ENCODE measurements around the gene CRYAA.
"Not testable (repeated sequence)": the region's sequence is repeated elsewhere in the genome, so short reads cannot be mapped to it uniquely, and the experiment has no call there.

Gene CRYAA, protein sequence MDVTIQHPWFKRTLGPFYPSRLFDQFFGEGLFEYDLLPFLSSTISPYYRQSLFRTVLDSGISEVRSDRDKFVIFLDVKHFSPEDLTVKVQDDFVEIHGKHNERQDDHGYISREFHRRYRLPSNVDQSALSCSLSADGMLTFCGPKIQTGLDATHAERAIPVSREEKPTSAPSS

GRCh38 chr21:43168708-43169107 is at the start of gene CRYAA:
CRYAA (plus strand) TSS chr21:43169008; CDS start chr21:43169100, 92 bp downstream.
- DNase-seq, result not testable (repeated sequence)

DNA sequence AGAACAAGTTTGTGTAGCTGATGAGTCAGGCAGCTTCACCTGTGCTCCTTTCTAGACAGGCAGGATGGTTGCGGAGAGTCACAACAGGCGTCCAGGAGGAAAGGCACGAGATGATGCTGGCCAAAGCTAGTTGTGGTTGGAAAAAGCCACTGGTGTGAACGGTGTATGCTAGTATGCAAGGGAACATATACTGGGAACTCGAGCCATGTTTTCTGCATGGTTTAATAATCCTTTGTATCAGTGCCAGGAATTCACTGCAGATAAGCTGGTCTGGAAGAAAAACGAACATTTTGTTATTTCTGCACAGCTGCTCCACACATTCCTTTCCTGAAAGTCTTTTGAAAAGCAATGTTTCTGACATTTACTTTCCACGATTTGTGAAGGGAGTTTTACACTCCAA is 38.7 kb upstream of the CRYAA start:
- not testable (repeated sequence) for DNase-seq

- not testable (repeated sequence) for DNase-seq
These were observed 34.3 kb upstream of the CRYAA start for GRCh38 chr21:43134520-43134919.

GRCh38 chr21:43138944-43139343 is 29.9 kb upstream of the CRYAA start:
- not testable (repeated sequence) for DNase-seq

DNA sequence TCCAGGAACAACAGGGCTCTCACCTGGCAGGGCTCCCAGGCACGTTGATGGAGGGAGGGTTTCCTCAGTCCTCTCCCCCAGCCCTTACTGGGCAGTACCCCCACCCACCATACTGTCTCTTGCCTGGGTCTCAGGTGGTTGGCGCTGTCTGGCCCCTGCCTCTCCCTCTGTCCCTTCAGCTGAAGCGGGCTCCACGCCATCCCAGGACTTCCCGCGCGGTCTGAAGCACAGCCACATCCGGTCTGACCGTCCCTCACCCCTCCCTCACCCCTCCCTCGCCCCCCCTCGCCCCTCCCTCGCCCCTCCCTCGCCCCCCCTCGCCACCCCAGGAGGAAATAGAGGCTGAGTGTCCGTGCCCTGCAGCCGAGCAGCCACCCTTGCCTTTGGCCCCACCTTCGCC is 27.4 kb upstream of the CRYAA start:
- DNase-seq, result not testable (repeated sequence)

GRCh38 chr21:43146637-43147036 is 22.2 kb upstream of the CRYAA start:
- DNase-seq, result not testable (repeated sequence)

DNA sequence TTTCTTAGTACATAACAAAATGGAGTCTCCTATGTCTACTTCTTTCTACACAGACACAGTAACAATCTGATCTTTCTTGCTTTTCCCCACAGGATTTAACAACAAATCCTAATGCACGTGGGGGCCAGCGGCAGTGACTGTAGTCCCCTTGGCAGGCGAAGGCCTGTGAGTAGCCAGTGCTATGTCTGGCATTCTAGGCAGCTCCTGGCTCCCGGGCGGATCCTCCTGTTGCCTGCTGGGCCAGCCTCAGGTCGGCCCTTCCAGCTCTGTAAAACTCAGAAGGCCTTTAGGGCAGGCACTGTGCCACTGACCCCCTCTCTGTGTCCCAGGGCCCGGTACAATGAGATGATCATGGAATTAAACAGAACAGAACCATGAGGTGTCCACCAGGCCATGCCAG is 20.8 kb upstream of the CRYAA start:
- DNase-seq, result not testable (repeated sequence)

GRCh38 chr21:43149344-43149743 is 19.5 kb upstream of the CRYAA start:
- DNase-seq, result not testable (repeated sequence)

- DNase-seq, result not testable (repeated sequence)
These were observed 15.2 kb upstream of the CRYAA start for GRCh38 chr21:43153601-43154000.

GRCh38 chr21:43159279-43160175 is 9.3 kb upstream of the CRYAA start:
- DNase-seq, result not testable (repeated sequence)

DNA sequence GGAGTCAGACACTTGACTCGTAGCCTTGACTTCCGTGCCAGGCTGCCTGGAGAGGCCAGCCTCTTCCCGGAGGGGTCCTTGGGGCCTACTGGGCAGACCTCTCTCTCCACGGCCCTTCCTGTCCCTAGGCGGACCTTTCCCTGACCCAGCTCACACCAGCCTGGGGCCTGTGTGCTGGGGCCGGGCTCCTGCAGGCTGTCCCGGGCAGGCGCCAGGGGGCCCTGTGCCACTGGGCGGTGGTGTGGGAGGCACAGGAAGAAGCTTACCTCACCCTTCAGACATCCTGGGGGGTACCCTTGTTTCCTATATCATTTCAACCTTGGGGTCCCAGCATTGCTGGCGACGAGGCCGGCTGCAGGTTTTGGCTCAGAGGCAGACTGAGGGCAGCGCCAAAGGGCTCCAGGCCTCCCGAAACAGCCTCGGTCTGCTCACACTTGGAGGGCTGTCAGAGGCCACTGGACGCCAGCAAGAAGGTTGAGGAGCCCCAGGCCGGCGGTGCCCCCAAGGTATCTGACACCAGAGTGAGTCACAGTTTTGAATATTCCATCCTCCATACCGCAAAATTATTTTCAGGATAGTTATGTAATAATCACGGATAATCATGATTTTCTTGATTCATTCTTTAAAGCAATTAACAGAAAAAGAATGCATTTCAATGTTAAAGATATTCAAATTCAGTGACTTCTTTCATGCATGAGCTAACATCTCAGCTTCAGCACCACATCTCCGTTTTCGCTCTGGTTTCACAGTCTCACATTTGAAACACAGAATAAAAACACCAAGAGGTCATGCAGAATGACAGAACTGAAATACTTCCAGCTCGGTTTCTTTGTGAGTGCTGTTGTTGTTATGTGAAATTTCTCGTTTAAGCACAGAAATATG is 6.7 kb upstream of the CRYAA start:
- DNase-seq, result not testable (repeated sequence)

DNA sequence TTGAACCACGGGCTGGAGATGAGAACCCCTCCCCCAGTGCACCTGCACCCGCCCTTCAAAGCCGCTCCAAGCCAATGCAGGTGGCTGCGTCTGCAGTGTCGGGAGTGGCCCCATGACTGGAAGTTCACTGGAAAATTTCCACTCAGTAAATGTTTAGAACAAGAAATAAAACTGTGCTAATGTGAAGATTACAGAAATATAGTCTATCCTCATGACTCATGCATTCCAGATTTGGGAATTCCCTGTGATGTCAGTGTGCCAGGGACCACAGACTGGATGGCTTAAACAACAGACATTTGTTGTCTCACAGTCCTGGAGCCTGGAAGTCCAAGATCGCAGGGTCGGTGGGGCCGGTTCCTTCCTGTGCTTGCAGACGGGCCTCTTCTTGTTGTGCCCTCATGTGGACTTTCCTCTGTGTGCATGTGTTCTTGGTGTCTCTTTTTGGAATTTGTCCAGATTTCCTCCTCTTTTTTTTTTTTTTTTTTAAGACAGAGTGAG is 6.1 kb upstream of the CRYAA start:
- DNase-seq, result not testable (repeated sequence)

DNA sequence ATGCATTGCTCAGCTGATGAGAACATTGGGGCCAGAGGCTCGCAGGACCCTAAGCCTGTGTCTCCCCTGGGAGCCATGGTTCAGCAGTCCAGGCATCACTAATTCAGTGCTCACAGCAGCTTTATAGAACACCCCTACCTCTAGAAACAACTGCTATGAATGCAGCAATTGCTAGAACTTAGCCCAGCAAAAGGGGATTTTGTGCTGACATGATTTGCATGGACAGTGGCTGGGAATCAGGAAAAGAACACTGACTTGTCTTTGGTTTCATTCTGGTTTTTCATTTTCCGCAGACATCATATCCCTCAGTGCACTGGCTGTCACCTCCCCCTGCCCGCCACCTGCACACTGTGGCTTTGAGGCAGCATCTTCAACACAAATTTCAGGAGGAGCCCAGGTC is 4.0 kb upstream of the CRYAA start:
- not testable (repeated sequence) for DNase-seq

- DNase-seq, result not testable (repeated sequence)
These were observed 3.1 kb upstream of the CRYAA start for GRCh38 chr21:43165734-43166133.

DNA sequence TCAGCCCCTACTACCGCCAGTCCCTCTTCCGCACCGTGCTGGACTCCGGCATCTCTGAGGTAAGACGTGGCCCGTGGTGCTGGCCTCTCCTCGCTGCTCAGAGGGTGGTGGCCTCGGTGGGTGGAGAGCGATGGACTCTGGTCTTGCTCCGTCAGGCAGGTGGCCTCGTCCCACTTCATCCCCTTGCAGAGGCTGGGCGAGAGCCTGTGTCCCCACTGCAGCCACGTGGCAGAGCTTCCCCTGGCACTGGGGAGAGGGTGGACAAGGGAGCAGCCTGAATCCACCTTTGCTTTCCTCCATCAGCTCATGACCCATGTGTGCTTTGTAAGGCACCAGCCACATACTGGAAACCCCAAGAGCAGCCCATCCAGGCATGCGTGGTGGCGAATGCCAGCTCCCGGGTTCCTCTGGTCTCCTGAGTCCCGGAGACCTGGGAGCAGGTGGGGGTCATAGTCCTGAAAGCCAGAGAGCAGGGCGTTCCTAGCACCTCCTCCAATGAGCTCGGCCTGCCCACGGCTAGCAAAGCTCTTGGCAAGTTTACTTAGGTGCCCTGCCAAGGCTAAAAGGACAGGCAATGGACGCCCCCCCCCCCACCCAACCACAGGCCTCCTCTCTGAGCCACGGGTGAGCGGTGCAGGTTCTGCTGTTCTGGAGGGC is 550 bp downstream of the CRYAA start:
- not testable (repeated sequence) for DNase-seq

DNA sequence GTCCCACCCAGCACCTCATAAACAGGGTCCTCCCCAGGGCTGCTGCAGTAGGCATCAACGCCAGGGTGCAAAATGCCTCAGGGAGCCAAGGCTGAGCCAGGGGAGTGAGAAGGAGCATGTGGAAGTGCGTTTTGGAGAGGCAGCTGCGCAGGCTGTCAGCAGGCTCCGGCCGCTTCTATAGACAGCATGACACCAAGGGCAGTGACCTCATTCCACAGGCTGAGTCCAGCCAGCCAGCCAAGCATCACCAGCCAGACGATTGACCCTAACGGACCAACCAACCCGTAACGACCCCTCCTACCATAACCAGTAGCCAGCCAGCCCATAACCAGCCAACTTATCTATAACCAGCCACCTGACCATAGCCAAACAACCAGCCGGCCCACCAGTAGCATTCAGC is 1.1 kb downstream of the CRYAA start:
- not testable (repeated sequence) for DNase-seq

- DNase-seq, result not testable (repeated sequence)
These were observed 4.0 kb downstream of the CRYAA start for GRCh38 chr21:43172812-43173211.

GRCh38 chr21:43173438-43173837 is 4.6 kb downstream of the CRYAA start:
- DNase-seq, result not testable (repeated sequence)

DNA sequence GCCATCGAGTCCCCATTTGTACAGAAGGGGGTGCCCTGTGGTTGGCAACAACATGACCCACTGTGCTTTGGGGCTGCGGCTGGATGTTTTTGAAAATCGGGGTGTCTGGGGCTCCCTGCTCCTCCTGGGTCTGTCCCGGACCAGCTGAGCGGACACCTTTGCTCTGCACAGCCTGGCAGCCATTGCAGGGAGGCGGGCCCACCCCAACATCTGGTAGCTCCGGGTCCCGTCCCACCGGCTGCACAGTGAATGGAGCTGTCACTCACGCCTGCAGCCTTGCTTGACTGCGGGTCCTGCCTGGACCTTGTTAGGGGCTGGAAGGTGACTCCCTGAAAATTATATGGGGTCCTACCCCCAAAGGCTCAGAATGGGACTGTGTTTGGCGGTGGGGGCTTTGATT is 5.1 kb downstream of the CRYAA start:
- DNase-seq, result not testable (repeated sequence)

- not testable (repeated sequence) for DNase-seq
These were observed 6.2 kb downstream of the CRYAA start for GRCh38 chr21:43174998-43175397.

- DNase-seq, result not testable (repeated sequence)
These were observed 7.8 kb downstream of the CRYAA start for GRCh38 chr21:43176621-43177020.

Measured in activated CD4-positive, alpha-beta T cell treated with anti-CD3 and anti-CD28 coated beads, Interleukin-2, Interleukin-6, amounts not matched to agents 100 ng/mL and 50 ng/mL, durations not matched to agents 16 hours and 8 hours (primary cell).